Activated CD4-positive, alpha-beta T cell treated with anti-CD3 and anti-CD28 coated beads for 4 hours (primary cell): ENCODE measurements around the gene FNBP1.

ENCODE experiments used
- DNase-seq, 2 donors: peaks; one replicate each; pipeline ENCODE4 v3.0.0-alpha.2; 2020

Gene FNBP1

DNA sequence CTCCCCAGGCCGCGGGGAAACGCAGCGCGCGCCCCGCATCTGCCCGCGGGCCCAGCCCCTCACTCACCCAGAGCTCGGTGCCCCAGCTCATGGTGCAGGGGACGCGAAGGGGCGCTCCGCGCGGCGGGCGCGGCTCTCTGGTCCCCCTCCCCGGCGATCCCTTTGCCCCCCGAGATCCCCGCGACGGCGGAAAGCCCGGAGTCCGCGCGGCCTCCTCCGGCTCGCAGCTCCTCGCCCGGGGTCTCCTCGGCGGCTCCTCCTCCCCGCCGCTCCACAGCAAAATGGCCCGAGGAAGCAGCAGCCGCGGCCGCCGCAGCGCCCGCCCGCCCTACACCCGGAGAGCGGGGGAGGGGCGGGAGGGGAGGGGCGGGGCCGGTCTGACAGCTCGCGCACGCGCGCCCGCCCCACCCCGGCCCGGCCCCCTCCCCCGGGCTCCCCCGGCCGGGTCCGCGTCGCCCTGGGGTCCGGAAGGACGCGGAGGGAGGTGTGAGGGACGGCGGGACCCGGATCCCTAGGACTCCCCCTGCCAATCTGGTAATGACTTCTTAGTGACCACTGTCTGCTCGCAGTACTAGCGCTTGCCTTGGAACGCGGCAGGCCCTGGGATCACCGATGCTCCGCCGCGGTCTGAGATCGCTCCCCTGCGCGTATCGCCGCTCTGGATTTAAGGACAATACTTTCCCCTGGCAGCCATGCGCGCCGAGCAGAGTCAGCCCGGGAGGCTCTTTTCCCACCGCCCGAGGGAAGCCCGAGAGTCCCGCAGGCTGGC, at the start of gene FNBP1:
FNBP1 (minus strand) TSS at position 305 of the 769 bp plus-strand sequence; CDS start at position 91, 214 bp downstream.
- peak; percentile 78 to 80 for DNase-seq

- no peak for DNase-seq
These were observed 47.9 kb upstream of the FNBP1 start for GRCh38 chr9:130090915-130091314.

- DNase-seq: no peak
These were observed 46.2 kb upstream of the FNBP1 start for GRCh38 chr9:130089141-130089540.

DNA sequence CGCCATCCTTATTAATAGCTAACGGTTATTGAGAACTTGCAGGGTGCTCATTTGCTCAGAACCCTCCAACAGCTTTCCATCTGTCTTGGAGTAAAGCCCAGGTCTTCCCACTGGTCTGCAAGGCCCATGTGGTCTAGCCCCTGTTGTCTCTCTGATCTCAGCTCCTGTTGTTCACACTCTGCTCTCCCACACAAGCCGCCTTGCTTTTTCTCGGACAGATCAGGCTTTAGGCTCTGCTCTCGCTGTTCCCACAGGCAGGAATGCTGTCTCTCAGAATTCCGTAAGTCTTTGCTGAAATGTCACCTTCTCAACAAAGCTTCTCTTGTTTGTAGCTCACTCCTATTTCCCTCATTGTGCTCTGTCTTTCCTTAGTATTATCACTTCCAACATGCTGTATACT, 45.1 kb upstream of the FNBP1 start:
- DNase-seq: no peak

GRCh38 chr9:130084337-130084736, 41.3 kb upstream of the FNBP1 start:
- no peak for DNase-seq

DNA sequence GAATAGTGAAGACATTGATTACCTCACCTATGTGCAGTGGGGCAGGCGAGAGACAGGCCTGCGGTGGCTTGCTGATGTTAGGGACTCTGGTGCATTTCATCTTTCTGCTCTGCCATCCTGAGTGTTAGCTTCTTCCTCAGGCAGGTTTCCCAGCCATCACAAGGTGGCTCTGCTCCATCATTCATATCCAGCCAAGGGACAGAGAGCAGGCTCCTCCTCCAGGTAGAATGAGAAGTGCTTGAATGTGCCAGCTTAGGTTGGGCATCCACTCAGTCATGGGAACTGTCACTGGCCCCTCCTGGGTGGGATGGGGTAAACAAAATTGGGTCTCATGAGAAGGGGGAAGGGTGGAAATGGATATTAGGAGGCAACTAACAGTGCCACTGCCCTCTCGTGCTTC, 35.6 kb upstream of the FNBP1 start:
- DNase-seq: no peak

- no peak for DNase-seq
These were observed 30.4 kb upstream of the FNBP1 start for GRCh38 chr9:130073373-130073772.

DNA sequence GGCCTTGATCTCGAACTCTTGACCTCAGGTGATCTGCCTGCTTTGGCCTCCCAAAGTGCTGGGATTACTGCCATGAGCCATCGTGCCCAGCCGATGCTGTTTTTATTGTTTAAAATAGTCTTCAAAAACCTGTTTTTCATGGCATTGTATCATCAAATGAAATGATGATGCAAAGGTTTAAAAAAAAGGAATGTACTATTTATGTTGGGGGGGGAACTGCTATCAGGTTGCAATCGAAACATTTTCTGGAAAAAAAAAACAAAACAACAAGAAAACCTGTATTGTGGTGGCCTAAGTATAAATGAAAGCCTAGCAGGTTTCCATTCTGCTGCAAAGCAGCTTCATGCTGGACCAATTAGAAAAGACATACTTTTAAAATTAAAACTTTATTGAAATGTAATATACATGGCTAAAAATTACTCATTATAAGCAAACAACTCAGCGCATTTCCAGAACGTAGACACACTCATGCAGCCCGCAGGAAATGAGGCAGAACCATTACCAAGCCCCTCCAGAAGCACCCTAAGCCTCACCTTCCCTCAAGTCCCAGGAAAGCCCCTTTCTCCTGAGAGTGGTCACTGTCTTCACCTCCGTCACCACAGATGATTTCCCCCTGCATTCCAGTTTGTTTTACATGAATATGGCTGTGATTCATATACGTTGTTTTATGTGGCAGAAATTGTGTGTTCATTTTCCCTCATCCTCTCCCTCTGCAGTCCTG, 29.7 kb upstream of the FNBP1 start:
- no peak for DNase-seq

- DNase-seq: no peak
These were observed 26.1 kb upstream of the FNBP1 start for GRCh38 chr9:130069048-130069447.

- DNase-seq: no peak
These were observed 21.6 kb upstream of the FNBP1 start for GRCh38 chr9:130064621-130065020.

- no peak for DNase-seq
These were observed 19.8 kb upstream of the FNBP1 start for GRCh38 chr9:130062750-130063149.

DNA sequence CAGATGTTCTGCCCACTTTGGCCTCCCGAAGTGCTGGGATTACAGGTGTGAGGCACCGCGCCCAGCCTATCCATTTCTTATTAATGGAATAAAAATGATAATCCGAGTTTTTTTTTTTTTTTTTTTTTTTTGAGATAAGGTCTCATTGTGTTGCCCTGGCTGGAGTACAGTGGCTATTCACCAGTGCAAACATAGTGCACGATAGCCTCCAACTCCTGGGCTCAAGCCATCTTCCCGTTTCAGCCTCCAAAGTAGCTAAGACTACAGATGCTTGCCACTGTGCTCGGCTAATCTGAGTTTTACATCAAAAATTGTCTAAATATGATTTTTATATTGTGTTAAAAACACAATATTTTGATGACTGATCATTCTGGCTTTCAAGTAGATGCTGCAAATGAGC, 17.3 kb upstream of the FNBP1 start:
- no peak for DNase-seq

GRCh38 chr9:130058887-130059286, 15.9 kb upstream of the FNBP1 start:
- no peak for DNase-seq

DNA sequence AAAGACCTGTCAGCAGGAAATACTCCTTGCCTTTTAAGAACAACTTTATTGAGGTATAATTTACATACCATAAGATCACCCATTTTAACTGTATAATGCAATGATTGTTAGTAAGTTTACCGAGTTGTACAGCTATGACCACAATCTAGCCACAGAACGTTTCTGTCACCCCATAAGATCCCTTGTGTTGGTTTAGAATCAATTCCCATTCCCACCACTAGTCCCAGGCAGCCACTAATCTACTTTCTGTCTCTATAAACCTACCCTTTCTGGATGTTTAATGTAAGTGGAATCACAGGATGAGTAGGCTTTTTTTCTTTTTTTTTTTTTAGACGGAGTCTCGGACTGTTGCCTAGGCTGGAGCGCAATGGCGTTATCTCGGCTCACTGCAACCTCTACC, 15.2 kb upstream of the FNBP1 start:
- no peak for DNase-seq

DNA sequence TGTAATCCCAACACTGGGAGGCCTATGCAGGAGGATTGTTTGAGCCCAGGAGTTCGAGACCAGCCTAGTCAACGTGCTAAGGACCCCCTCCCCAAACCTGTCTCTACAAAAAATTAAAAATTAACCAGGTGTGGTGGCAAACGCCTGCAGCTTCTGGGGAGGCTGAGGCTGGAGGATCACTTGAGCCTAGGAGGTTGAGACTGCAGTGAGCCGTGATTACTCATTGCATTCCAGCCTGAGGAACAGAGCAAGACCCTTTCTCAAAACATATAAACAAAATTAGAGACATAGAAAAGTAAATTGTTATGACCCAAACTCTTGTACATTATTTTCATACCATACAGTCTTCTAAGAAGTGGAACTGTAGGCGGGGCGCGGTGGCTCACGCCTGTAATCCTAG, 11.8 kb upstream of the FNBP1 start:
- no peak for DNase-seq

DNA sequence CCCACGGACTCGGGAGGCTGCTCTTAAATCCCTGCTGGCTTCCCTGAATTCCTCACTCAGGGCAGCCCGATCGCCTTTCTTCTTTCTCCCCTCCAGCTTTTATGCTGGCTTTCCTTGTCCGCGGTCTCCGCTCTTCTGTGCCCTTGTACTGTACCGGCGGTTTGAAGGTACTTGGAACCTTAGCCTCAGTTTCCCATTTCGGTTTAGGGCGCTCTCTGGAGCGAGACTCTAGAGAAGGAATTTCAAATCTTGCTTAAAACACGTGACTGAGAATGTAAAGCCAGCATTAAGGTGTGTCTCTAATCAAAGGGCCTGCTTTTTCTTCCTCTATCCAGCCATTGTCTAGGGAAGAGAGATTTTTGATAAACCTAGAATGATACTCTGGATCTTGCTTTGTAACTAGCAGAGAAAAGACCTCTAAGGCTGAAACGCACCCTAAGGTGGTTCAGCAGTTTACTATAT, 11.4 kb upstream of the FNBP1 start:
- no peak for DNase-seq

- peak; percentile 77 to 80 for DNase-seq
These were observed 10.7 kb upstream of the FNBP1 start, which contains the start of gene GPR107 for GRCh38 chr9:130053504-130054324. TSS of gene GPR107 (plus strand) at chr9:130053906. CDS start at chr9:130053933, 27 bp downstream.

GRCh38 chr9:130053109-130053503, 10.1 kb upstream of the FNBP1 start:
- DNase-seq: no peak

DNA sequence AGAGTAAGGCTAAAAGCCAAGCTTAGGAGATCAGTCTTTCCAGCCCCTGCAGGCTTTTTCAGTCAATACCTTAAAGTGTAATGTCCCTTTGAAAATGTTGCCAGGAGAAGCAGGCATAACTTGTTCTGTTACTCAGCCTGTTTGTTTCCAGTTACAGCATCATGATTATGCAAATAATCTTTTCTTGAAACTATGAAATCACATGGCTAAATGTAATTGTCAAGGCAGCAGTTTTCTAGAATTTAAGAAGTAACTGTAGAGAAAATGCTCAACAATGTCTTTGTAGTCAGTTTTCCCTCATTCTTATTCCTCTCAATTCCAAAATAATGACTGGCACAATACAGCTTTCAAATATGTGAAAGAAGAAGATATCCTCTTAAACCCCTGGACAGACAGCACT, 8.9 kb upstream of the FNBP1 start:
- DNase-seq: no peak

DNA sequence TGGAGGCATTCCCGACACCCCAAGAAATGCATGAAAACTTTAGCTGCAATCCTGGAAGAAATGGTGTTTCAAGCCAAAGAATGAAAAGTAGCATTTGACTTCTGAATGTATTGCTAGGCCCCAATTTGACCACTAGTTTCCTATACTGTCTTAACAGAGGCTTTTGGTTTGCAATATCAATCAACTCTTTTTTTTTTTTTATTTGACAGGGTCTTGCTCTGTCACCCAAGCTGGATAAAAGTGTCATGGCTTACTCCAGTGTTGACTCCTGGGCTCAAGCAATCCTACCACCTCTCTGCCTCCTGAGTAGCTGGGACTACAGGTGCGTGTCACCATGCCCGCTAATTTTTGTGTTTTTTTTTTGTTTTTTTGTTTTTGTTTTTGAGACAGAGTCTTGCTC, 7.5 kb upstream of the FNBP1 start:
- no peak for DNase-seq

DNA sequence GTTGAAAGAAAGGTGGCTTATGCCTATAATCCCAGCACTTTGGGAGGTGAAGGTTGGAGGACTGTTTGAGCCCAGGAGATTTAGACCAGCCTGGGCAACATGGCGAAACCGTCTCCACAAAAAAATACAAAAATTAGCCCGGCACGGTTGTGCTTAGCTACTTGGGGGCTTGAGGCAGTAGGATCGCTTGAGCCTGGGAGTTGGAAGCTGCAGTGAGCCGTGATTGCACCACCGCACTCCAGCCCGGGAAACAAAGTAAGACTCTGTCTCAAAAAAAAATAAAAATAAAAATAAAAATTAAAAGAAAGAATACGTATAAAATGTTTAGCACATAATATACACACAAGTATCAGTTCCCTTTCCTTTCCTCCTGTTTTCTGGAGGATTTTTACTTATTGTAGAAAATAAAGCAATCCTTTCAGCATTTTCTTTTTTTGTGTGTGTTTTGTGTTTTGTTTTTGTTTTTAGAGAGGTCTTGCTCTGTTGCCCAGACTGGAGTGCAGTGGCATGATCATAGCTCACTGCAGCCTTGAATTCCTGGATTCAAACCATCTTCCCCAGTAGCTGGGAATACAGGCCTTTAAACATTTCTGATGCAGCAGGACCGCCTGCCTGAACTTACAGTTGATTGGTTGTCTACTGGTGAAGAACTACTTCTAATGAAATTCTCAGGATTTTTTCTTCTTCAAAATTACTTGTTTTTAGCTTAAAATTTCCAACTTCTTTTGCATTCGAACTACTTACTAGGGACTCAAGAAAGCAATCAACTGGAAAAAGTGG, 6.6 kb upstream of the FNBP1 start:
- no peak for DNase-seq

- DNase-seq: no peak
These were observed 2.9 kb upstream of the FNBP1 start for GRCh38 chr9:130045725-130046450.
